ENCODE results near the gene ARHGAP10.

DNA sequence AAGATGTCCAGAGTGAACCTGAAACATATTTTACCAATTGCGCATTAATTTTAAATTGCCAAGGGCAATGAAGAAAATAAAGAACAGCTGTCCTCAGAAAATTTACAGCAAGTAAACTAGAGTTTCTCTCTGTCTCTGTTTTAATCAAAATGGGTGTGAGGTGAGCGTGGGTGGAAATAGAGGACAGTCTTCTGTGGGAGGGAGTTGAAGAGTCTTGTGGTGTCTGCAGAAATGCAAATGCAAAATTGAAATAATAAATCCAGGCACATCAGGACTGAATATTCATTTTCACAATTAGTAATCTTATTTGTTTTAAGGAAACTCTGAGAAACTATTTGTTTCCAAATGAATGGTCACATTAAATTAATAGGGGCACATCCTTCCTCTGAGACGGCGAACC, 192.0 kb downstream of the ARHGAP10 start:
- TF ChIP-seq GATA3 (IDR thresholded peaks at IDR 0.05; ENCODE audit: low read depth, low read length) (no peak), GATA2 (IDR thresholded peaks at IDR 0.05; ENCODE audit: low read depth, low read length) (no peak)

Data from SH-SY5Y (cell line).